Activated CD4-positive, alpha-beta T cell treated with anti-CD3 and anti-CD28 coated beads, Interleukin-2, amount 50 U/mL, for 16 hours (primary cell): Measurements from ENCODE around the gene PHF10.
A peak's percentile ranks its signal among the peaks of the same experiment; 100 is the strongest.

ENCODE experiments used
- DNase-seq: peaks from one replicate; pipeline ENCODE4 v3.0.0-alpha.2; 2020

Gene PHF10

DNA sequence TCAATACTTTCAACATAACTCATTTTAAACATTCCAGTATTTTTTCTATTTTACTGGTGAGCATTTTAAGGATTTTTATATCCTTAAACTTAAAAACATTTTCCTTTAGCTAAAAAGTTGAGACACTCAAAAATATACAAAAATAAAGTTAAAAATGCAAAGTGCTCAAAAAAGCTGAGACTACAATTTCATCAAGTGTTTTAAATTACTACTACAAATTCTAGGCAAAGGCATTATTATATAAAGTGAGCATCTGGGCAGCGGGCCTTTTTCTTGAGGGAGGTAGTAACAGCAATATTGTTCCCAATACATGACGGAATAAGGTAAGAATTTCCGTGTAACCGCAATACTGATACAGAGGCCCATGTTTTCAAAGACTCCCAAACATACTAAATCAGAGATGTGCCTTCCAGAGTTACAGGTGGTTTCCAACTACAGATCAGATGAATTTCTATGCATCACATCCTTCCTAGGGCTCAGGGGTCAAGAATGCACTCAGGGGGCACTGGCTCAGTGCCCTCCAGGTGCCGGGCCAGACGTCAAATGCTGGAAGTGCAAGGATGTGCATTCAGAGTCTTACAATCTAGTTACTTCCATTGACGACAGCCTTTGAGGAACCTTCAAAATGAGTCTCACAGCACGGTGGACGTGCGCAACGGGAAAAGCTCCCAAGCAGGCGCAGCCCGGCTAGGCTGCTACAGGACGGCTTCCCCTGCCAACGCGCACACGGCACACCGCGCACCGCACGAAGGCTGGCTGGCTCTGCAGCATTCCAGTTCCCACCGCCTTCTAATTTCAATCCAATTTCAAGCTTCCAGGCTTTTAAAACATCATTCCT is 1.7 kb downstream of the PHF10 start:
- DNase-seq = peak; percentile 34

DNA sequence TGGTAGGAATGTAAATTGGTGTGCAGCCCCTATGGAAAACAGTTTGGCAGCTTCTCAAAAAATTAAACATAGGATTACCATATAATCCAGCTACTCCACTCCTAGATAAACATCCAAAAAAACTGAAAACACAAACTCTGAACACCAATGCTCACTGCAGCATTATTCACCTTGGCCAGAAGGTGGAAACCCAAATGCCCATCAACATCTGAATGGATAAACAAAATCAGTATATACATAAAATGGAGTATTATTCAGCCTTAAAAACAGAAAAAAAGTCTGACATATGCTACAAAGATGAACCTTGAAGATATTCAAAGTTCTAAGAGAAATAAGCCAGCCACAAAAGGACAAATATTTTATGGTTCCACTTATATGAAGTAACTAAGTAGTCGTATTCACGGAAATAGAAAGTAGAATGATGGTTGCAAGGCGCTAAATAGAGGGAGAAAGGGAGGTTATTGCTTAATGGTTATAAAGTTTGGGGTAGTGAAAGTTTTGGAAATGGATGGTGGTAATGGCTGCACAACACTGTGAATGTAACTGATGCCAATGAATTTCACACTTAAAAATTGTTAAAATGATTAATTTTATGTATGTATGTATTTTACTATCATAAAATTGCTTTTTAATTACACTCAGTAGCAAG is 4.0 kb downstream of the PHF10 start:
- DNase-seq = no peak

GRCh38 chr6:169719117-169719516 is 5.2 kb downstream of the PHF10 start:
- no peak for DNase-seq

GRCh38 chr6:169714595-169714994 is 9.7 kb downstream of the PHF10 start:
- DNase-seq = no peak

DNA sequence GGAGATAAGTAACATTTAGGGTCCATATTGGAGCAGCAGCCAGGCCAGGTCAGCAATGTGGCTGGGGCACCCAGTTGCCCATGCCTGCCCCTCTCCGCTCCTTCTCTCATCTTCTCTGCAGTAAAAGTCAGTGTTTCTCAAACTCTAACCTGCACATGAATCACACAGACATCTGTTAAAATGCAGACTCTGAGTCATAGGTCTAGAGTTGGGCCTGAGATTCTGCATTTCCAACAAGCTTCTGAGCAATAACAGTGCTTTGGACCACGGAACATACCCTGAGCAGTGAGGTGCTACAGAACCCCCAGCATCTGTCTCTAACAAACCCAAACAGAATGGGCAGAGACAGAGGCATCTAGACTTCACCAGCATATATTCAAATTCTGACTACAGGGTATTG is 10.1 kb downstream of the PHF10 start:
- DNase-seq = no peak

DNA sequence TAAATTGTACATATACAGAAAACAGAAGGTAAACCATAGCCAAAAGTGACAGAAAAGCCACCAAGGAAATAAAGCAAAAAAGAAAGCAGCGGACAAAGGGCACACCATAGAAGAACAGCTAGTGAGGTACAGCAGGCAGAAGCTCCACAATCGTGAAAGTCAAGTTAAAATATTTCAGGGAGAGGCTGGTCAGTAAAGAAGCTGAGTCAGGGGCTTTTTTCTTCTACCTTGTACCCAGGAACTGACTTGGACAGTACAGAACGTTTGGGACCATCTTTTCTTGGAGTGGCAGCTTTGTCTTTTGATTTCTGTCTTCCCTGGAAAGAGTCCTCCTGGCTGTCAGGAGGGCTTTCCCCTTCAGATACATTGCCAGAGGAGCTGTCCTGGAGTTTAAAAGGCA is 14.3 kb downstream of the PHF10 start:
- DNase-seq = no peak

DNA sequence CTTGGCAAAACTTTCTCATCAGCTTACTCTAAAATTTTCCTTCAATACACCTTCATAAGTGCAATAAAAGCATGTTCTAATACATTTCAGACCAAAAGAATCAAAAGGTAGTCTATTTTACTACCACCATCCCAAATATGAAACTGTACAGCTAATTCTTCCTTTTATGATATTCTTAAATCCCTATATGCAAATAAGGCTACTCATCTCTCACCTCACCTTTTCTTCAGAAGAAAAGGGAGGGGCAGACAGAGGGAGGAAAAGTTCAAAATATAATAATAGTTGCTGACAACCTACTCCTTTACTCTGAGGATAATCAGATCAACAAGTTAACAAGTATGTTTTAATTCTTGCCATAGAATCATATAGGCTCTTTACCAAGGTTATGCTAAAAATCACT is 15.0 kb downstream of the PHF10 start:
- DNase-seq = no peak

GRCh38 chr6:169707772-169708171 is 16.5 kb downstream of the PHF10 start:
- no peak for DNase-seq

DNA sequence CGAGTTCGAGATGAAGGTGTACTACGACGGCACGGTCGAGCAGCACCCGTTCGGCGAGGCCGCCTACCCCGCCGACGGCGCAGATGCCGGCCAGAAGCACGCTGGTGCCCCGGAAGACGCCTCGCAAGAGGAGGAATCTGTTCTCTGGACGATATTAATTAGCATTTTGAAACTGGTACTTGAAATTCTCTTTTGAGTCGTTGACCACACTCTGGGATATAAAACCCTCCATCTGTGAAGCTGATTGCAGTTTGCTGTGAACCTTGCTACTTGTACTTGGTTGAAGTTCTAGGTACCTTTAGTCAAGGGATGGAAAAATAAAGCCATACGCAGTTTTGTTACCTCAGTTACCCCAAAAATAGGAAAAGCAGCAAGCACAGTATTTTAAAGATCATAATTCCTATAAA is 21.5 kb downstream of the PHF10 start:
- no peak for DNase-seq

DNA sequence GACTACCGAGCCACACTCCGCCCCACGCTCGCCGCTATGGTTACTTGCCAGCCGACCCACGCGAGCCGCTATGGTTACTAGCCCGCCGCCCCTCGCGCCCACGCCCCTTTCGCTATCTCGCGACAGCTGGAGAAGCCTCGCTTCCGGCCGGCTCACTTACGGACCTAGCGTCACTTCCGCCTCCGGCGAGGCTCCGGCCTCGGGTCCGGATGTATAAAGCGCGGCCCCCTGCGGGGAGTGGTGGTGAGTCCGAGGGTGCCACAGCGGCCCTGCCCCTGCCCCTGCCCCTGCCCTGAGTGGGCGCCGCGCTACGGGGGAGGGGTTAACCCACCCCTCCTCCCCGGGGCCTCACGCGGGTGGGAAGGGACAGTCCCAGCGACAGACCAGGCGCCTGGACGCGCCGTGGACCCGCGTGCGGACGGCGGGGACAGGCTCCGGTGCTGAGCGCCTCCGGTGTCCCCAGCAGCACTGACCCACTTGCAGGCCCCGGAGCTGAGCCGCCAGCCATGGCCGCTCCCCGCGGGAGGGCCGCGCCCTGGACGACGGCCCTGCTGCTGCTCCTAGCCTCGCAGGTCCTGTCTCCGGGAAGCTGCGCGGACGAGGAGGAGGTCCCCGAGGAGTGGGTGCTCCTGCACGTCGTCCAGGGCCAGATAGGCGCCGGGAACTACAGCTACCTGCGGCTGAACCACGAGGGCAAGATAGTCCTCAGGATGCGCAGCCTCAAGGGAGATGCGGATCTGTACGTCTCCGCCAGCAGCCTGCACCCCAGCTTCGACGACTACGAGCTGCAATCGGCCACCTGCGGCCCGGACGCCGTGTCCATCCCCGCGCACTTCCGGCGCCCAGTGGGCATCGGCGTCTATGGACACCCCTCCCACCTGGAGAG is 22.1 kb downstream of the PHF10 start, which contains the start of the genes C6orf120 and WDR27:
TSS of gene C6orf120 (plus strand) at position 173 of the 886 bp plus-strand sequence. CDS start at position 507, 334 bp downstream.
TSS of gene WDR27 (minus strand) at position 76 of the 886 bp plus-strand sequence. CDS start 13,024 bp downstream, outside the sequence.
- DNase-seq = peak; percentile 98

DNA sequence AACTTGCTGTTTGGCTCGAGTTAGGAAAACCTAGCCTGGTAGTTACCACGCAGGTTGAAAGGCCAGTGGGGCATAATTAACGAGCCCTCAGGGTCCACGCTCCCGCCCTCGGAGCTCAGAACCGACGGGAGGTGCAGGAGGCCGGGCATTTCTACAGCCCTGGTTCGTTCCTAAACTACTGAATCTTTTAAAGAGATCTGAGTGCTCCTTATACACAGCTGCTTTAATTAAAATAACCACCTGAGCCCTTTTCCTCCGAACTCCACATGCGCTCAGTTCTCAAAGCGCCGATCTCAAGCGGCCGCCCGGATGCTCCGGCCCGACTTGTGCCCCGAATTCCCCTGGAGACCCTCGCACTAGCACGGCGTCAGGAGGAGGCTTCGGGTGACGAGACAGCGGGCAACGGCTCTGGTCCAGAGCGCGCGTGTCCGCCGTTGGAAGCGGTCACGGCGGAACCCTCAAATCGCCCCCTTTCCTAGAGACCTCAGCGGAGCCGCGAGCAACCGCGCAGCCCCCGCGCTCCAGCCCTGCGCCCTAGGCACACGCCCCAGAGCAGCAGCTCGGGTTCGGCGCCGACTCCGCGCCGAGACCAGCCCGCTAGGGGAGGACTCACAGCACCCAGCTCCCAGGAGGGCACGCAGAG is 22.9 kb downstream of the PHF10 start:
- peak; percentile 11 for DNase-seq

DNA sequence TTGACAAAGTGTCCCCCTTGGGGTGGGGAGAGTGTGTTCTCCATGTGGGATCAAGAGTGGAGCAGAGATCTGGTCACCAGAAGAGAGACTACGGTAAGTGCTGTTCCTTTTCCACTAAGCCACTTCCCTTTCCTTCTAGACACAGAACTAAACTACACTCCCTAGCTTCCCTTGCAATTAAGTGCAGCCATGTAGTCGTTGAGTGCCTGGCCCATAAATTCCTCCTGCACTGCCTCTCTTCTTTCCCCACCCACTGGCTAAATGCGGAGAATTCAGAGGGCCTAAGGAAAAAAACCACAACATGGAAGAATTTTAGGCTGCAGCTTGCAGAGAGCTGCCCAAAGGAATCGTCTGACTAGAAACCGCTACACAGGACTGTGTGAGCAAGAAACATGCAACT is 24.0 kb downstream of the PHF10 start:
- DNase-seq = no peak

DNA sequence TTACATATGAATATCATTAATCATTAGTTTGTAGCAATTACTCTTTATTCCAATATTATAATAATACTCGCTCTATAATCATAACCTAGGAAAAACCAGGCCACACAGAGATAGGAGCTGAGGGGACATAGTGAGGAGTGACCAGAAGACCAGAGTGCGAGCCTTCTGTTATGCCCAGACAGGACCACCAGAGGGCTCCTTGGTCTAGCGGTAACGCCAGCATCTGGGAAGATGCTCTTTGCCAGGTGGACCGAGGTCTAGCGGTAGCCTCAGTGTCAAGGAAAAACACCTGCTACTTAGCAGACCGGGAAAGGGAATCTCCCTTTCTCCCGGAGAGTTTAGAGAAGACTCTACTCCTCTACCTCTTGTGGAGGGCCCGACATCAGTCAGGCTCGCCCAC is 27.2 kb downstream of the PHF10 start:
- peak; percentile 27 for DNase-seq

DNA sequence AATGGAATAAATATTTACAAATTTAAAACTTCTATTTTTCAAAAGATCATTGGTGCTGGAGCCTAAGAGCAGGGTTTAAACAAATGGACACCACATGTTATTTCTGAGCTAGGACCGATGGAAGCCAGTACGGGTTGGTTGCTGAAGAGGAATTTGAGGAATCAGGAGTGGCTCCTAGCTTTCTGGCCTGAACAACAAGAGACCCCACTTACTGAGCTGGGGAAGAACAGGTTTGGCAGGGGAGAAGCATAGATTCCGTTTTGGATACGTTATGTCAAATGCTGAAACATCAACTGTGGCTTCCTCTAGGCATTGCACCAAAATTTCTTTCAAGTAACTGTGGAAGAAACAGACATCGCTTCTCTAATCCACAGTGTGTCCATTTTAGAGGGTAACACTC is 29.2 kb downstream of the PHF10 start:
- DNase-seq = no peak

DNA sequence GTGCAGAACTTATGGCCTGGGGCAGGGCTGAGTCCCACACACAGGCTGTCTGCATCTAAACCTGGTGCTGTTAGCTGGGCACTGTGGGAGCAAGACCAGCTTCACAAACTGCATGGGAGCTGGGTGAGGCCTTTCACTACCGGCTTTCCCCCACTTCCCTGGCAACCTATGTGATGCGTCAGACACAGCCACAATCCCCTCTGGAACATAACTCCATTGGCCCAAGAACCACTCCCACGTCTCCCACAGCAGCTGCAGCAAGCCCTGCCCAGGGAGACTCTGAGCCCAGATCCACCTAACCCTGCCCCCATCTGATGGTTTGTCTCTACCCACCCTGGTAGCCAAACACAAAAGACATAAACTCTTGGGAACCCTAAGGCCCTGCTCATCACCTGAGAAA is 31.8 kb downstream of the PHF10 start:
- DNase-seq = no peak

DNA sequence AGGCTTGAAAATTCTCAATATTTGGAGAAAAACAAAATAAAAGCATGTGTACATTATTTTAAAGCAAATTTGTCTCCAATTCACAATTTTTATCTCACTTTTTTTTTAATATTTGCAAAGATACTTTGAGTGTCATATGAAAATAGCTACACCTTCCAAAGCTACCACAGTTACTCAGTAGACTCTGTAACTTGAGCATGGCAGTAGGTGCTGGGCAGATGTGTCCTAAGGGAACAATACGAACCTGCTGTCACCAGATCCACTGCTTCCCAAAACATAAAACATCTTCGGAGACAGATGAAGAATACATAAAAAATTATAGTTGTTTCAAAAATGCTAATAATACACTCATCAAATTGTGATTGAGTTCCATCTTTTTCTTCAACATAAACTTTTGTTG is 33.0 kb downstream of the PHF10 start:
- DNase-seq = no peak

GRCh38 chr6:169689287-169689686 is 35.0 kb downstream of the PHF10 start:
- DNase-seq = no peak

- no peak for DNase-seq
These were observed 38.4 kb downstream of the PHF10 start for GRCh38 chr6:169685860-169686259.

GRCh38 chr6:169684056-169684455 is 40.2 kb downstream of the PHF10 start:
- no peak for DNase-seq

DNA sequence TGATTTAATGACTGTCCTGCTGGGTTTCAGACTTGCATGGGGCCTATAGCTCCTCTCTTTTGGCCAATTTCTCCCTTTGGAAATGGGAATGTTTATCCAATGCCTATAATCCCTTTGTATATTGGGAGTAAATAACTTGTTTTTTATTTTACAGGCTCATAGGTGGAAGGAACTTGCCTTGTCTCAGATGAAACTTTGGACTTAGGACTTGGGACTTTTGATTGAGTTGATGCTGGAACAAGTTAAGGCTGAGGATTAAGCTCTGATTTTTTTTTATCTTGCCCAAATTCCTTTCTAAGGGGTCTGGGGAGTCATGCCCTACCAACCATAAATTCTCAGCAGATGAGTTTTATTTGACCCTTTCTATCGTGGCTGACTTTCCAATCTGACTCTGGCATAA is 46.0 kb downstream of the PHF10 start:
- no peak for DNase-seq

- DNase-seq = no peak
These were observed 47.2 kb downstream of the PHF10 start for GRCh38 chr6:169677096-169677495.

DNA sequence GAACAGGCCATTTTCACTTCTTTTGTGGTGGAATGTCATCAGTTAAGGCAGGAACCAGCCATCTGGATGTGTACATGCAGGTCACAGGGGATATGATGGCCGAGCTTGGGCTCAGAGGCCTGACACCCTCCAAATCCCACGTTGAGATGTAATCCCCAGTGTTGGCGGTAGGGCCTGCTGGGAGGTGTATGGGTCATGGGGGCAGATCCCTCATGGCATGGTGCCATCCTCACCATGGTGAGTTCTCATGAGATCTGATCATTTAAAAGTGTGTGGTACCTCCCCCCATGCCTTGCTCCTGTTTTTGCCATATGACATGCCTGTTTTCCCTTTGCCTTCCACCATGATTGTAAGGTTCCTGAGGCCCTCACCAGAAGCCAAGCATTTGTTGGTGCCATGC is 49.3 kb downstream of the PHF10 start:
- DNase-seq = no peak

- DNase-seq = no peak
These were observed 52.7 kb downstream of the PHF10 start for GRCh38 chr6:169671563-169671962.
